PC-9 (cell line): Measurements from ENCODE around the gene CPE. TPM values are rescaled to one million over a fixed set of nuclear protein-coding genes. Genes with fewer than 3 reads are reported as not detected.
"Not testable (repeated sequence)": the region's sequence is repeated elsewhere in the genome, so short reads cannot be mapped to it uniquely, and the experiment has no call there.

Experiments used
- BruUV-seq: library from RNA; stranded (reverse); fragments of 400-500 nt; replicated peaks from 2 replicates; lab custom pipeline; 2021; lab: Mats Ljungman, UMichigan
- CTCF ChIA-PET: fragments of 300-600 bp; sonication (Branson Sonifier 250); formaldehyde crosslinking; loops from one replicate; lab custom pipeline; 2022; ENCODE audit warnings: antibody characterized with exemption; lab: Charles Lee
- POLR2A ChIA-PET: fragments of 300-600 bp; sonication (Branson Sonifier 250); formaldehyde crosslinking; loops from one replicate; lab custom pipeline; 2022; ENCODE audit warnings: antibody characterized with exemption; ENCODE audit not compliant: unreplicated experiment; lab: Charles Lee
- DNase-seq, 2 experiments: peaks; one replicate each; pipeline versions ENCODE4 v3.0.0 to v3.0.0-alpha.2; 2015 to 2022; ENCODE audit warnings: mixed read lengths in 1 of 2
- H2AFZ ChIP-seq: fragments of 200-600 bp; sonication (generic); 2 replicates; pipeline ENCODE4 v1.8.1; 2017; ENCODE audit warnings: antibody characterized with exemption
- H3F3A ChIP-seq: fragments of 200-600 bp; sonication (generic); 2 replicates; pipeline ENCODE4 v1.8.1; 2017; ENCODE audit warnings: antibody characterized with exemption, mild to moderate bottlenecking, low read depth; ENCODE audit not compliant: insufficient read depth
- H3K27ac ChIP-seq: fragments of 200-600 bp; sonication (generic); 2 replicates; pipeline ENCODE4 v1.6.1; 2016; ENCODE audit warnings: mixed run types
- H3K27me3 ChIP-seq: fragments of 200-600 bp; sonication (generic); 2 replicates; pipeline ENCODE4 v1.6.1; 2016; ENCODE audit warnings: low read depth, mixed run types; ENCODE audit not compliant: insufficient read depth
- H3K36me3 ChIP-seq: fragments of 200-600 bp; sonication (generic); 2 replicates; pipeline ENCODE4 v1.6.1; 2016; ENCODE audit warnings: low read depth, mixed run types
- H3K4me1 ChIP-seq: fragments of 200-600 bp; sonication (generic); replicated peaks from 2 replicates; pipeline ENCODE4 v1.6.1; 2016; ENCODE audit warnings: mixed run types; ENCODE audit not compliant: insufficient read depth
- H3K4me2 ChIP-seq: fragments of 200-600 bp; sonication (generic); 2 replicates; pipeline ENCODE4 v1.6.1; 2017; ENCODE audit warnings: mixed run types
- H3K4me3 ChIP-seq: fragments of 200-600 bp; sonication (generic); 2 replicates; pipeline ENCODE4 v1.6.1; 2016; ENCODE audit warnings: mixed run types
- H3K79me2 ChIP-seq: fragments of 200-600 bp; sonication (generic); 2 replicates; pipeline ENCODE4 v1.6.1; 2017; ENCODE audit warnings: low read depth, mixed run types
- H3K9me2 ChIP-seq: fragments of 200-600 bp; sonication (generic); 2 replicates; pipeline ENCODE4 v1.8.1; 2017; ENCODE audit warnings: mild to moderate bottlenecking; ENCODE audit not compliant: insufficient read depth
- H3K9me3 ChIP-seq: fragments of 200-600 bp; sonication (generic); 2 replicates; pipeline ENCODE4 v1.8.1; 2016; ENCODE audit warnings: low read depth; ENCODE audit not compliant: insufficient read depth
- H4K20me1 ChIP-seq: fragments of 200-600 bp; sonication (generic); 2 replicates; pipeline ENCODE4 v1.8.1; 2017; ENCODE audit not compliant: insufficient read depth
- EZH2 ChIP-seq: fragments of 200-600 bp; sonication (generic); IDR thresholded peaks from 2 replicates; pipeline ENCODE4 v1.8.0; 2017; ENCODE audit warnings: antibody characterized with exemption, low read depth
- intact Hi-C: fragments of 100-400 bp; cut with micrococcal nuclease; formaldehyde crosslinking; loops from one replicate; pipeline ENCODE4 v1.10.0; 2022; ENCODE audit not compliant: unreplicated experiment
- total RNA-seq: library from RNA; stranded (reverse); gene quantifications from 2 replicates; pipeline ENCODE4 v1.2.3, GENCODE V29; 2021
- TF ChIP-seq, protein P1 (sequence below): fragments of 200-600 bp; sonication (generic); conservative IDR thresholded peaks from 2 replicates; pipeline ENCODE4 v1.6.1; 2017; ENCODE audit warnings: mixed run types, antibody characterized with exemption, mild to moderate bottlenecking, moderate library complexity

The CPE gene
- total RNA-seq, 1 experiment from 2014 or later = 1.3 TPM

DNA sequence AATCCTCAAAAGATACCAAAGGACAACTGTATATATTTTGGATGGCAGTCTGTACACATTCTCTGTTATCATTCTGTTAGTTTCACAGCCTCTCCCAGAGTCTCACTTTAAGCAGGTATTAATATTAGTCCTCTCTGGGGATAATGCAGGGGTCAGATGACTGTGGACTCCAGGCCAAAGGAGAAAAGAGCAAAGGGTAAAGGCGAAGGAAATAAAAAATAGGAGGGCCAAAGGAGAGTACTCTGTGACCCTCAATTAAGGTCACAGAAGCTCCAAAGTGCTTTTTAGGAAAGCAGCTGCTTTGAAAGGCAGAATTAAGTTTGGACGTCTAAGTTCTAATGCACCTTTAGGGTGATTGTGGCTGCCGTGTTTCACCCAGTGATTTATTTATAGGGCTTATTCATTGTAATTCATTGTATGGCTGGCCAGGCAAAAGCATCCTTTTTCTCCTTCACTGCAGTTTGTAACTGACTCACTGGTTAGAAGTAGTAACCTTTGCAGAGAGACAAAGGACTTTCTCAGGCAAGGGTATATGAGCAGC lies 43.6 kb upstream of the CPE start:
- TF ChIP-seq EZH2 = no peak
- TF ChIP-seq, protein P1, sequence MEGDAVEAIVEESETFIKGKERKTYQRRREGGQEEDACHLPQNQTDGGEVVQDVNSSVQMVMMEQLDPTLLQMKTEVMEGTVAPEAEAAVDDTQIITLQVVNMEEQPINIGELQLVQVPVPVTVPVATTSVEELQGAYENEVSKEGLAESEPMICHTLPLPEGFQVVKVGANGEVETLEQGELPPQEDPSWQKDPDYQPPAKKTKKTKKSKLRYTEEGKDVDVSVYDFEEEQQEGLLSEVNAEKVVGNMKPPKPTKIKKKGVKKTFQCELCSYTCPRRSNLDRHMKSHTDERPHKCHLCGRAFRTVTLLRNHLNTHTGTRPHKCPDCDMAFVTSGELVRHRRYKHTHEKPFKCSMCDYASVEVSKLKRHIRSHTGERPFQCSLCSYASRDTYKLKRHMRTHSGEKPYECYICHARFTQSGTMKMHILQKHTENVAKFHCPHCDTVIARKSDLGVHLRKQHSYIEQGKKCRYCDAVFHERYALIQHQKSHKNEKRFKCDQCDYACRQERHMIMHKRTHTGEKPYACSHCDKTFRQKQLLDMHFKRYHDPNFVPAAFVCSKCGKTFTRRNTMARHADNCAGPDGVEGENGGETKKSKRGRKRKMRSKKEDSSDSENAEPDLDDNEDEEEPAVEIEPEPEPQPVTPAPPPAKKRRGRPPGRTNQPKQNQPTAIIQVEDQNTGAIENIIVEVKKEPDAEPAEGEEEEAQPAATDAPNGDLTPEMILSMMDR = no peak
- no peak overlapping the region for H3K27ac ChIP-seq
- H2AFZ ChIP-seq = no peak overlapping the region
- H3K36me3 ChIP-seq = peaks cover 28% of the 10 kb centered on the region; the same call in 1 of the 2 replicates
- H4K20me1 ChIP-seq = peaks cover 35% of the 10 kb centered on the region
- intact Hi-C loops = no loop called here
- no peak for DNase-seq
- peaks cover 6% of the 10 kb centered on the region; the same call in 1 of the 2 replicates for H3F3A ChIP-seq
- ChIA-PET POLR2A (no interaction called here), CTCF (no interaction called here)
- H3K4me2 ChIP-seq = no peak overlapping the region
- no peak overlapping the region for H3K4me3 ChIP-seq
- H3K4me1 ChIP-seq = peaks cover 15% of the 10 kb centered on the region
- no peaks in the 10 kb centered on the region for H3K9me3 ChIP-seq
- H3K9me2 ChIP-seq = no peaks in the 10 kb centered on the region
- peaks cover 63% of the 10 kb centered on the region for H3K79me2 ChIP-seq
- BruUV-seq = no TSS peak
- no peaks in the 10 kb centered on the region for H3K27me3 ChIP-seq

GRCh38 chr4:165336743-165337142 lies 42.1 kb upstream of the CPE start:
- H3K27ac ChIP-seq = no peak overlapping the region
- H3K4me3 ChIP-seq = no peak overlapping the region
- TF ChIP-seq EZH2 = no peak
- TF ChIP-seq, protein P1 = no peak
- DNase-seq = no peak
- H3K9me2 ChIP-seq = no peaks in the 10 kb centered on the region
- POLR2A ChIA-PET = no interaction called here
- peaks cover 48% of the 10 kb centered on the region for H3K79me2 ChIP-seq
- peaks cover 11% of the 10 kb centered on the region for H3F3A ChIP-seq
- CTCF ChIA-PET = interaction anchor here (0.6 kb wide), 1 partner anchor 225 kb away, joined by 3 read pairs; no protein-coding TSS in a partner anchor
- H3K27me3 ChIP-seq = no peaks in the 10 kb centered on the region
- peaks cover 21% of the 10 kb centered on the region for H4K20me1 ChIP-seq
- H3K4me1 ChIP-seq = no peaks in the 10 kb centered on the region
- intact Hi-C loops = no loop called here
- no peaks in the 10 kb centered on the region for H3K9me3 ChIP-seq
- H2AFZ ChIP-seq = no peak overlapping the region
- no peak overlapping the region for H3K4me2 ChIP-seq
- H3K36me3 ChIP-seq = peaks cover 33% of the 10 kb centered on the region; the same call in 1 of the 2 replicates
- BruUV-seq = no TSS peak

DNA sequence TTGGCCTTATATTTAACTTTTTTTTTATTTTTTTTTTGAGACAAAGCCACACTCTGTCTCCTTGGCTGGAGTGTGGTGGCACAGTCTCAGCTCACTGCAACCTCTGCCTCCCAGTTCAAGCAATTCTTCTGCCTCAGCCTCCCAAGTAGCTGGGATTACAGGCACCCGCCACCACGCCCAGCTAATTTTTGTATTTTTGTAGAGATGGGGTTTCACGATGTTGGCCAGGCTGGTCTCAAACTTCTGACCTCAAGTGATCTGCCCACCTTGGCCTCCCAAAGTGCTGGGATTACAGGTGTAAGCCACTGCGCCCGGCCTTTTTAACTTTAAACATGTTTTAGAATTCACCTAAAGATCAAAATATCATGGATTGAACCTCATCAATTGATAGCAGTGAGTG lies 36.5 kb upstream of the CPE start:
- H3K9me2 ChIP-seq, H3K4me1 ChIP-seq, H3K79me2 ChIP-seq, H3K4me2 ChIP-seq, H3K27ac ChIP-seq, H3K4me3 ChIP-seq, DNase-seq, POLR2A ChIA-PET, H2AFZ ChIP-seq, H4K20me1 ChIP-seq, H3K9me3 ChIP-seq, H3K27me3 ChIP-seq: not testable (repeated sequence)
- BruUV-seq = TSS peak; percentile 31
- Histone ChIP-seq H3K36me3 (peaks cover 14% of the 10 kb centered on the region; the same call in 1 of the 2 replicates), H3F3A (peaks cover 21% of the 10 kb centered on the region)
- CTCF ChIA-PET = interaction anchor here (0.7 to 1.4 kb wide), 2 partner anchors 211 to 501 kb away, joined by 4 read pairs; no protein-coding TSS in a partner anchor
- intact Hi-C loops = loop anchor here (5.0 kb wide), 1 partner anchor 230 kb away; the partner anchor contains the start of gene TMEM192
